CD14-positive monocyte (primary cell): ENCODE results near the gene CHAD. TPM values are rescaled to one million over a fixed set of nuclear protein-coding genes. Genes with fewer than 3 reads are reported as not detected.
"Not testable (repeated sequence)": the region's sequence is repeated elsewhere in the genome, so short reads cannot be mapped to it uniquely, and the experiment has no call there.

Experiments used
- DNase-seq, 3 donors: peaks; one replicate each; pipeline ENCODE4 v3.0.0-alpha.2; 2011 to 2022
- H2AFZ ChIP-seq: 2 replicates; pipeline ENCODE4 v1.6.0; 2012; ENCODE audit warnings: mild to moderate bottlenecking, low read depth, low read length, inconsistent platforms; ENCODE audit not compliant: insufficient read depth, poor library complexity, severe bottlenecking
- H3K27ac ChIP-seq, 2 donors: 1 replicate in 1 of 2; 2 replicates in 1 of 2; pipeline ENCODE4 v1.5.1; 2012 to 2013; ENCODE audit warnings: low read length in 2 of 2, control low read depth in 1 of 2, inconsistent platforms in 1 of 2, low read depth in 1 of 2, mild to moderate bottlenecking in 1 of 2
- H3K27me3 ChIP-seq, 2 donors: one replicate each; pipeline versions ENCODE4 v1.6.0 to v1.6.1; 2011 to 2013; ENCODE audit warnings: low read length in 2 of 2; ENCODE audit not compliant: control insufficient read depth in 2 of 2, insufficient read depth in 2 of 2
- H3K36me3 ChIP-seq, 2 donors: replicated peaks in 1 of 2; 1 replicate in 1 of 2; 2 replicates in 1 of 2; pipeline versions ENCODE4 v1.5.1 to v1.6.1; 2012 to 2013; ENCODE audit warnings: low read length in 2 of 2, control low read depth in 1 of 2, inconsistent platforms in 1 of 2, mild to moderate bottlenecking in 1 of 2; ENCODE audit not compliant: insufficient read depth in 2 of 2, control insufficient read depth in 1 of 2
- H3K4me1 ChIP-seq, 2 donors: 1 replicate in 1 of 2; 2 replicates in 1 of 2; pipeline versions ENCODE4 v1.5.1 to v1.6.1; 2012 to 2013; ENCODE audit warnings: low read length in 2 of 2, control low read depth in 1 of 2, inconsistent platforms in 1 of 2, mild to moderate bottlenecking in 1 of 2, moderate library complexity in 1 of 2; ENCODE audit not compliant: insufficient read depth in 2 of 2, control insufficient read depth in 1 of 2
- H3K4me2 ChIP-seq: replicated peaks from 2 replicates; pipeline ENCODE3; 2012; ENCODE audit warnings: low read length, moderate library complexity, mild to moderate bottlenecking; ENCODE audit not compliant: poor library complexity, severe bottlenecking; ENCODE audit errors: extremely low read depth
- H3K4me3 ChIP-seq, 3 experiments: fragments of 200-600 bp in 1 of 3; sonication (generic) in 1 of 3; replicated peaks in 1 of 3; 1 replicate in 2 of 3; 2 replicates in 1 of 3; pipeline ENCODE4 v1.5.1; 2011 to 2013; ENCODE audit warnings: low read length in 3 of 3, mild to moderate bottlenecking in 3 of 3, control low read depth in 2 of 3, low read depth in 2 of 3, inconsistent platforms in 1 of 3, moderate library complexity in 1 of 3
- H3K79me2 ChIP-seq: 2 replicates; pipeline ENCODE4 v1.6.0; 2012; ENCODE audit warnings: mild to moderate bottlenecking, control low read depth, inconsistent platforms, low read length, moderate library complexity; ENCODE audit not compliant: insufficient read depth
- H3K9ac ChIP-seq: 2 replicates; pipeline ENCODE4 v1.6.0; 2017; ENCODE audit warnings: low read length, mild to moderate bottlenecking; ENCODE audit not compliant: insufficient read depth, poor library complexity, severe bottlenecking
- H3K9me3 ChIP-seq, 2 donors: replicated peaks in 1 of 2; 1 replicate in 1 of 2; 2 replicates in 1 of 2; pipeline versions ENCODE4 v1.5.1 to v1.6.1; 2012 to 2013; ENCODE audit warnings: low read length in 2 of 2, control low read depth in 1 of 2; ENCODE audit not compliant: control insufficient read depth in 1 of 2, insufficient read depth in 1 of 2
- H4K20me1 ChIP-seq: 2 replicates; pipeline ENCODE4 v1.6.0; 2012; ENCODE audit warnings: mild to moderate bottlenecking, low read length, control low read depth, moderate library complexity; ENCODE audit not compliant: insufficient read depth
- H3K27ac Mint-ChIP-seq, 7 donors: one replicate each; pipeline ENCODE4 v1.8.0; 2020; ENCODE audit warnings: mild to moderate bottlenecking in 7 of 7, mixed read lengths in 7 of 7, moderate library complexity in 6 of 7, inconsistent platforms in 2 of 7
- H3K27me3 Mint-ChIP-seq, 3 donors: one replicate each; pipeline ENCODE4 v1.8.0; 2021 to 2022; ENCODE audit warnings: low read depth in 3 of 3, mild to moderate bottlenecking in 3 of 3, mixed read lengths in 3 of 3, moderate library complexity in 3 of 3, inconsistent platforms in 1 of 3
- H3K36me3 Mint-ChIP-seq, 2 donors: one replicate each; pipeline ENCODE4 v1.8.0; 2020; ENCODE audit warnings: mixed read lengths in 2 of 2, inconsistent platforms in 1 of 2, mild to moderate bottlenecking in 1 of 2
- H3K4me1 Mint-ChIP-seq: one replicate; pipeline ENCODE4 v1.8.0; 2020; ENCODE audit warnings: mild to moderate bottlenecking, mixed read lengths
- H3K4me3 Mint-ChIP-seq, 2 donors: one replicate each; pipeline ENCODE4 v1.8.0; 2020; ENCODE audit warnings: mild to moderate bottlenecking in 2 of 2, mixed read lengths in 2 of 2, moderate library complexity in 1 of 2
- H3K9me3 Mint-ChIP-seq, 7 donors: one replicate each; pipeline ENCODE4 v1.8.0; 2020 to 2022; ENCODE audit warnings: mixed read lengths in 7 of 7, mild to moderate bottlenecking in 6 of 7, moderate library complexity in 6 of 7, inconsistent platforms in 2 of 7
- WGBS: methylation state at CpG from one replicate; pipeline ENCODE4 v1.1.5; 2013; ENCODE audit warnings: missing lambda C conversion rate; ENCODE audit not compliant: insufficient coverage; 5-methylcytosine and 5-hydroxymethylcytosine counted together
- intact Hi-C, 2 donors: fragments of 100-400 bp; cut with micrococcal nuclease; formaldehyde crosslinking; loops; one replicate each; pipeline versions ENCODE4 v1.15.0 to v1.15.1; 2023
- polyA plus RNA-seq, 3 donors: library from polyadenylated mRNA; depleted of rRNA in 1 of 3; unstranded in 2 of 3; stranded (reverse) in 1 of 3; fragments of 300-500 nt in 2 of 3; fragments of >200 nt in 1 of 3; fragmentation: Illumina TruSeq in 2 of 3; gene quantifications; 1 replicate in 2 of 3; 2 replicates in 1 of 3; pipeline ENCODE4 v1.2.3, GENCODE V29; 2012 to 2021
- TF ChIP-seq, protein P1 (sequence below): fragments of 200-600 bp; IDR thresholded peaks from one replicate; pipeline ENCODE4 v1.8.0; 2022; ENCODE audit warnings: antibody characterized with exemption, mild to moderate bottlenecking

Gene CHAD
- polyA plus RNA-seq, 3 donors, result not detected

GRCh38 chr17:50420419-50421112 is 48.1 kb downstream of the CHAD start:
- Histone ChIP-seq H3K9me3 (no peaks in the 10 kb centered on the region), H3K27me3 (no peaks in the 10 kb centered on the region), H3K4me2 (peak overlapping the region; percentile 72), H3K4me1 (peaks cover 36 to 39% of the 10 kb centered on the region in 2 donors), H2AFZ (peak overlapping the region; percentile 77), H4K20me1 (no peaks in the 10 kb centered on the region), H3K27ac (peak overlapping the region; percentile 39 to 79), H3K79me2 (no peaks in the 10 kb centered on the region), H3K36me3 (no peaks in the 10 kb centered on the region), H3K9ac (peak overlapping the region; percentile 59), H3K4me3 (peak overlapping the region in 1 of 3 experiments; percentile 68)
- DNase-seq, result no peak
- peaks cover 39% of the 10 kb centered on the region for H3K4me1 Mint-ChIP-seq
- TF ChIP-seq, protein P1, sequence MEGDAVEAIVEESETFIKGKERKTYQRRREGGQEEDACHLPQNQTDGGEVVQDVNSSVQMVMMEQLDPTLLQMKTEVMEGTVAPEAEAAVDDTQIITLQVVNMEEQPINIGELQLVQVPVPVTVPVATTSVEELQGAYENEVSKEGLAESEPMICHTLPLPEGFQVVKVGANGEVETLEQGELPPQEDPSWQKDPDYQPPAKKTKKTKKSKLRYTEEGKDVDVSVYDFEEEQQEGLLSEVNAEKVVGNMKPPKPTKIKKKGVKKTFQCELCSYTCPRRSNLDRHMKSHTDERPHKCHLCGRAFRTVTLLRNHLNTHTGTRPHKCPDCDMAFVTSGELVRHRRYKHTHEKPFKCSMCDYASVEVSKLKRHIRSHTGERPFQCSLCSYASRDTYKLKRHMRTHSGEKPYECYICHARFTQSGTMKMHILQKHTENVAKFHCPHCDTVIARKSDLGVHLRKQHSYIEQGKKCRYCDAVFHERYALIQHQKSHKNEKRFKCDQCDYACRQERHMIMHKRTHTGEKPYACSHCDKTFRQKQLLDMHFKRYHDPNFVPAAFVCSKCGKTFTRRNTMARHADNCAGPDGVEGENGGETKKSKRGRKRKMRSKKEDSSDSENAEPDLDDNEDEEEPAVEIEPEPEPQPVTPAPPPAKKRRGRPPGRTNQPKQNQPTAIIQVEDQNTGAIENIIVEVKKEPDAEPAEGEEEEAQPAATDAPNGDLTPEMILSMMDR, result no peak
- WGBS, result 74% methylated on average over 5 of the region's 6 CpGs
- peaks cover 0 to 5% (median 3%) of the 10 kb centered on the region in 7 donors for H3K9me3 Mint-ChIP-seq
- peak overlapping the region in 1 of 2 donors; percentile 69 for H3K4me3 Mint-ChIP-seq
- no peaks in the 10 kb centered on the region for H3K36me3 Mint-ChIP-seq
- H3K27ac Mint-ChIP-seq, result peak overlapping the region in 5 of 7 donors; percentile 84 to 94 (median 89)
- intact Hi-C loops, result no loop called here
- H3K27me3 Mint-ChIP-seq, result peaks cover 0 to 3% (median 3%) of the 10 kb centered on the region in 3 donors

DNA sequence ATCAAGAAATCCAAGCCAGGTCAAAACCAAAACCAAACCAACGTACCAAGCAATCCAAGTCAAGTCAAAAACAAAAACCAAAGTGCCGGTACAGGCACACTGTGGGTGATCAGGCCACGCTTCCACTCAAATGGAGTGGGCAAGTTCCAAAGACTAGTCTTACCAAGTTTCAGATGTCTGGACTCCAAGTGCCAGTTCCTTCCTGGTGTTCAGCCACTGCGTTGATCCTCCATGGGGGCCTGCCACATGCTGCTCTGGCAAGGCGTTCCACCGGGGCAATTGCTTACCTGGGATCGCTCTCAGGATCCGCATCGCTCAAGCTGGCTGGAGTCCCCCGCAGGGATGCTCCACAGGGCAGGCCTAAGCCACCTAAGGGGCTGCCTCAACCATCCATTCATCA is 49.1 kb downstream of the CHAD start:
- H3K9me3 Mint-ChIP-seq, H3K36me3 ChIP-seq, H3K27me3 ChIP-seq, H3K27ac ChIP-seq, intact Hi-C loops, H3K27ac Mint-ChIP-seq, H3K4me2 ChIP-seq, DNase-seq, H3K9ac ChIP-seq, H3K79me2 ChIP-seq, H3K36me3 Mint-ChIP-seq, H3K4me3 Mint-ChIP-seq, H4K20me1 ChIP-seq, H2AFZ ChIP-seq, H3K9me3 ChIP-seq, H3K4me3 ChIP-seq, H3K27me3 Mint-ChIP-seq: not testable (repeated sequence)
- peaks cover 26 to 29% of the 10 kb centered on the region in 2 donors for H3K4me1 ChIP-seq
- WGBS, result 94% methylated on average over 7 of the region's 10 CpGs
- H3K4me1 Mint-ChIP-seq, result peaks cover 30% of the 10 kb centered on the region
